Epithelial cell of prostate (primary cell): ENCODE measurements around the gene SYTL3.
A peak's percentile ranks its signal among the peaks of the same experiment; 100 is the strongest.
"Not testable (repeated sequence)": the region's sequence is repeated elsewhere in the genome, so short reads cannot be mapped to it uniquely, and the experiment has no call there.

Experiments used
- DNase-seq: peaks from one replicate; pipeline ENCODE4 v3.0.0-alpha.2; 2011; ENCODE audit warnings: low read depth, low spot score
- H3K27ac ChIP-seq: fragments of 450-650 bp; 2 replicates; pipeline ENCODE4 v1.5.1; 2017; ENCODE audit warnings: mild to moderate bottlenecking

SYTL3 gene

GRCh38 chr6:158649289-158650143 lies at the start of gene SYTL3:
Gene SYTL3, plus strand, starts transcription at chr6:158650054. Its CDS starts 13,215 bp downstream, at chr6:158663269.
- DNase-seq = no peak

GRCh38 chr6:158603261-158604047 lies 46.4 kb upstream of the SYTL3 start:
- DNase-seq = no peak

More at GRCh38 chr6:158649289-158650143, at the start of gene SYTL3:
- H3K27ac ChIP-seq = peak within 1 kb of the TSS; percentile 93

GRCh38 chr6:158604048-158604406 lies 45.8 kb upstream of the SYTL3 start:
- DNase-seq = no peak
- no peak overlapping the region for H3K27ac ChIP-seq

More at GRCh38 chr6:158603261-158604047, 46.4 kb upstream of the SYTL3 start:
- H3K27ac ChIP-seq = no peak overlapping the region

- no peak overlapping the region for H3K27ac ChIP-seq
- no peak for DNase-seq
Measured at GRCh38 chr6:158605266-158605878, 44.5 kb upstream of the SYTL3 start.

- H3K27ac ChIP-seq, DNase-seq: not testable (repeated sequence)
Measured at GRCh38 chr6:158606011-158606410, 43.8 kb upstream of the SYTL3 start.

GRCh38 chr6:158606935-158607334 lies 42.9 kb upstream of the SYTL3 start:
- H3K27ac ChIP-seq = no peak overlapping the region
- no peak for DNase-seq

- no peak for DNase-seq
- H3K27ac ChIP-seq = no peak overlapping the region
Measured at GRCh38 chr6:158607411-158608170, 42.3 kb upstream of the SYTL3 start.

- no peak for DNase-seq
- H3K27ac ChIP-seq = no peak overlapping the region
Measured at GRCh38 chr6:158608221-158608620, 41.6 kb upstream of the SYTL3 start.

- DNase-seq = no peak
- H3K27ac ChIP-seq = no peak overlapping the region
Measured at GRCh38 chr6:158609455-158610155, 40.2 kb upstream of the SYTL3 start.

- DNase-seq = no peak
- H3K27ac ChIP-seq = no peak overlapping the region
Measured at GRCh38 chr6:158610319-158610968, 39.4 kb upstream of the SYTL3 start.

- DNase-seq = no peak
Measured at GRCh38 chr6:158611039-158611438, 38.8 kb upstream of the SYTL3 start.

GRCh38 chr6:158611541-158612370 lies 38.1 kb upstream of the SYTL3 start:
- no peak for DNase-seq
- H3K27ac ChIP-seq = peak overlapping the region; percentile 3

More at GRCh38 chr6:158611039-158611438, 38.8 kb upstream of the SYTL3 start:
- peak overlapping the region; percentile 3 for H3K27ac ChIP-seq

- not testable (repeated sequence) for H3K27ac ChIP-seq, DNase-seq
Measured at GRCh38 chr6:158614606-158615005, 35.2 kb upstream of the SYTL3 start.

GRCh38 chr6:158618289-158618688 lies 31.6 kb upstream of the SYTL3 start:
- not testable (repeated sequence) for DNase-seq, H3K27ac ChIP-seq

GRCh38 chr6:158619922-158620801 lies 29.7 kb upstream of the SYTL3 start:
- DNase-seq = no peak
- H3K27ac ChIP-seq = no peak overlapping the region

- DNase-seq = no peak
- no peak overlapping the region for H3K27ac ChIP-seq
Measured at GRCh38 chr6:158620963-158621693, 28.7 kb upstream of the SYTL3 start.
